ENCODE data around the gene NLGN1. TPM values are rescaled to one million over a fixed set of nuclear protein-coding genes. Genes with fewer than 3 reads are reported as not detected.

The NLGN1 gene
- total RNA-seq, 1 experiment from 2014 or later, result 5.2 TPM

DNA sequence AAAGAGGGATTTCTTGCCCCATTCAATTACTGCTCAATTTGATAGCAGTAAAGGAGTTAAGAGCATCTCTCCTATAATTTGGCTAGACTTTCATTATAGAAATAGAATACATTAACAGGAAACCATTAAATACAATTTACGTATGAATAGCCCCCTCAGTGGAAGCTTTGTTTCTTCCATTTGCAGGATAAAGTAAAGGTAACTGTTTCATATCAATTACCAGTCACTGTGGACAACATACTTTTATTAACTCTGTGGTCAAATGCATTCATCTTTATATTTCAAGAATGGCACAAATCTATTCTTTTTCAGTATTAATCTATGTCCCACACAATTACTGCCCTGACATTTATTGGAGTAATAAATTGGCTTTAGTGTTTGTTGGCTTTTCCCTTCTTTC lies 613.4 kb downstream of the NLGN1 start:
- no peak overlapping the region for H3K14ac ChIP-seq (ENCODE audit: insufficient read depth, low read length)
- no peak overlapping the region for H2AFZ ChIP-seq (ENCODE audit: low read length)
- H4K8ac ChIP-seq (replicated peaks; ENCODE audit: insufficient read length, low read depth, low read length), result no peak overlapping the region
- H3K27me3 ChIP-seq (ENCODE audit: insufficient read depth, low read length), result no peaks in the 10 kb centered on the region
- no peaks in the 10 kb centered on the region for H3K79me2 ChIP-seq (ENCODE audit: insufficient read depth, low read length)
- H3K4me2 ChIP-seq (ENCODE audit: insufficient read depth, insufficient read length, low read length), result no peak overlapping the region
- no peaks in the 10 kb centered on the region for H3K9me3 ChIP-seq (ENCODE audit: control insufficient read depth, low read depth, low read length)
- H4K20me1 ChIP-seq (ENCODE audit: control insufficient read depth, insufficient read depth, insufficient read length), result no peaks in the 10 kb centered on the region
- Mint-ChIP-seq H3K9me3 (no peaks in the 10 kb centered on the region; a peak in 1 of 5 replicates), H3K27ac (no peak overlapping the region; a peak in 1 of 7 replicates), H3K4me3 (no peak overlapping the region), H3K4me1 (peaks cover 21 to 26% of the 10 kb centered on the region in 2 experiments), H3K27me3 (ENCODE audit: low read depth) (no peaks in the 10 kb centered on the region), H3K36me3 (ENCODE audit: insufficient read depth in 1 of 3, low read depth in 3 of 3) (peaks cover 0 to 1% (median 0%) of the 10 kb centered on the region in 3 experiments; a peak in 2 of 7 replicates)
- no peak overlapping the region for H3T11ph ChIP-seq (ENCODE audit: low read length)
- no peak for DNase-seq
- H3K9ac ChIP-seq (ENCODE audit: extremely low read depth, insufficient read length, low read length), result no peak overlapping the region
- no peak overlapping the region for H2BK15ac ChIP-seq (ENCODE audit: low read depth, low read length)
- H2BK20ac ChIP-seq (ENCODE audit: low read depth, low read length, poor library complexity, severe bottlenecking), result no peak overlapping the region
- no peaks in the 10 kb centered on the region for H3K23me2 ChIP-seq (ENCODE audit: insufficient read length, low read depth, low read length, poor library complexity, severe bottlenecking)
- no peak overlapping the region for H3K27ac ChIP-seq (ENCODE audit: insufficient read length, low read depth, low read length)
- H3K23ac ChIP-seq (ENCODE audit: insufficient read length, low read depth, low read length), result no peak overlapping the region
- H3K4ac ChIP-seq (ENCODE audit: low read depth, low read length), result no peak overlapping the region
- no peak overlapping the region for H2BK12ac ChIP-seq (ENCODE audit: insufficient read length, low read depth, low read length)
- TF ChIP-seq, protein P1, sequence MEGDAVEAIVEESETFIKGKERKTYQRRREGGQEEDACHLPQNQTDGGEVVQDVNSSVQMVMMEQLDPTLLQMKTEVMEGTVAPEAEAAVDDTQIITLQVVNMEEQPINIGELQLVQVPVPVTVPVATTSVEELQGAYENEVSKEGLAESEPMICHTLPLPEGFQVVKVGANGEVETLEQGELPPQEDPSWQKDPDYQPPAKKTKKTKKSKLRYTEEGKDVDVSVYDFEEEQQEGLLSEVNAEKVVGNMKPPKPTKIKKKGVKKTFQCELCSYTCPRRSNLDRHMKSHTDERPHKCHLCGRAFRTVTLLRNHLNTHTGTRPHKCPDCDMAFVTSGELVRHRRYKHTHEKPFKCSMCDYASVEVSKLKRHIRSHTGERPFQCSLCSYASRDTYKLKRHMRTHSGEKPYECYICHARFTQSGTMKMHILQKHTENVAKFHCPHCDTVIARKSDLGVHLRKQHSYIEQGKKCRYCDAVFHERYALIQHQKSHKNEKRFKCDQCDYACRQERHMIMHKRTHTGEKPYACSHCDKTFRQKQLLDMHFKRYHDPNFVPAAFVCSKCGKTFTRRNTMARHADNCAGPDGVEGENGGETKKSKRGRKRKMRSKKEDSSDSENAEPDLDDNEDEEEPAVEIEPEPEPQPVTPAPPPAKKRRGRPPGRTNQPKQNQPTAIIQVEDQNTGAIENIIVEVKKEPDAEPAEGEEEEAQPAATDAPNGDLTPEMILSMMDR (conservative IDR thresholded peaks at IDR 0.05), result no peak
- H2BK120ac ChIP-seq (ENCODE audit: low read depth, low read length, poor library complexity, severe bottlenecking), result no peak overlapping the region
- no peak overlapping the region for H3K18ac ChIP-seq (ENCODE audit: insufficient read length, low read depth, low read length)
- peaks cover 4% of the 10 kb centered on the region; the same call in 1 of the 2 replicates for H3K4me1 ChIP-seq (ENCODE audit: insufficient read depth, low read length)
- no peak overlapping the region for H3K56ac ChIP-seq (ENCODE audit: insufficient read length, low read depth, low read length)
- no peak overlapping the region for H2AK5ac ChIP-seq (ENCODE audit: insufficient read length, low read length)
- no peak overlapping the region for H2BK5ac ChIP-seq (ENCODE audit: insufficient read length, low read length)
- WGBS (ENCODE audit: extremely low coverage, insufficient read length, low lambda C conversion rate), result no CpG with 5 or more reads among the region's 1 CpG
- no peak overlapping the region for H4K5ac ChIP-seq (ENCODE audit: insufficient read length, low read depth, low read length)
- no peaks in the 10 kb centered on the region for H3K79me1 ChIP-seq (ENCODE audit: insufficient read depth, low read depth, low read length, poor library complexity, severe bottlenecking)
- H4K91ac ChIP-seq (ENCODE audit: insufficient read length, low read depth, low read length), result no peak overlapping the region

Measured in H9 (cell line).